Aortic smooth muscle cell (primary cell): Measurements from ENCODE around the gene RAMAC. TPM values are rescaled to one million over a fixed set of nuclear protein-coding genes. Genes with fewer than 3 reads are reported as not detected.

Source experiments
- total RNA-seq: library from RNA; depleted of rRNA; stranded (reverse); fragments of >200 nt; gene quantifications from 2 replicates; pipeline ENCODE4 v1.2.3, GENCODE V29; 2014

RAMAC gene
- total RNA-seq: 33.7 and 37.6 TPM in 2 replicates

GRCh38 chr15:82985688-82986441, at the start of gene RAMAC:
RAMAC (plus strand) TSS chr15:82986210; CDS start chr15:82989019, 2,809 bp downstream.

GRCh38 chr15:82952158-82953081, 33.6 kb upstream of the RAMAC start, which contains the start of gene HOMER2:
HOMER2 (minus strand) TSS chr15:82952720; CDS start chr15:82952535, 185 bp downstream.

GRCh38 chr15:83011271-83012075, 25.5 kb downstream of the RAMAC start, which contains the start of gene C15orf40:
C15orf40 (minus strand) TSS chr15:83011639; CDS start chr15:83011607, 32 bp downstream.

Other genes with a start within 250 kb of the RAMAC start
- not detected in 2 replicates for gene FSD2, start 180.1 kb upstream of the RAMAC start, total RNA-seq
- 3.4 and 4.1 TPM in 2 replicates for gene WHAMM, start 176.6 kb upstream of the RAMAC start, total RNA-seq
- 5.7 and 6.5 TPM in 2 replicates for gene HOMER2, start 33.5 kb upstream of the RAMAC start, total RNA-seq
- 10.3 and 10.9 TPM in 2 replicates for gene C15orf40, start 25.4 kb downstream of the RAMAC start, total RNA-seq
- gene BTBD1, start 81.0 kb downstream of the RAMAC start, total RNA-seq: 101 and 113 TPM in 2 replicates
- 0.50 and 0.92 TPM in 2 replicates for gene TM6SF1, start 121.4 kb downstream of the RAMAC start, total RNA-seq
- 34.5 and 51.4 TPM in 2 replicates for gene HDGFL3, start 221.6 kb downstream of the RAMAC start, total RNA-seq